ENCODE results near the gene EGFLAM. TPM values are rescaled to one million over a fixed set of nuclear protein-coding genes. Genes with fewer than 3 reads are reported as not detected.

EGFLAM gene
- total and polyA plus RNA-seq, 2 experiments from 2014 or later, result 0.24 to 1.9 TPM

GRCh38 chr5:38455796-38456330, 197.5 kb downstream of the EGFLAM start:
- H3K27me3 Mint-ChIP-seq (ENCODE audit: insufficient read depth, low read depth, poor library complexity), result peaks cover 5% of the 10 kb centered on the region
- H3K27me3 ChIP-seq (ENCODE audit: insufficient read depth), result no peaks in the 10 kb centered on the region
- H3K36me3 Mint-ChIP-seq (ENCODE audit: low read depth), result no peaks in the 10 kb centered on the region
- no peak overlapping the region for H3K4me3 ChIP-seq
- no peaks in the 10 kb centered on the region for H3K9me3 Mint-ChIP-seq
- no peak overlapping the region for H3K4me3 Mint-ChIP-seq
- H4K20me1 ChIP-seq (replicated peaks; ENCODE audit: insufficient read depth), result no peaks in the 10 kb centered on the region
- no peaks in the 10 kb centered on the region for H3K4me1 Mint-ChIP-seq
- H3F3A ChIP-seq (replicated peaks; ENCODE audit: low read depth), result no peaks in the 10 kb centered on the region
- ATAC-seq (no peak), DNase-seq (ENCODE audit: low spot score) (no peak)
- no peak overlapping the region for H3K27ac ChIP-seq (ENCODE audit: low read depth)
- TF ChIP-seq, protein P1, sequence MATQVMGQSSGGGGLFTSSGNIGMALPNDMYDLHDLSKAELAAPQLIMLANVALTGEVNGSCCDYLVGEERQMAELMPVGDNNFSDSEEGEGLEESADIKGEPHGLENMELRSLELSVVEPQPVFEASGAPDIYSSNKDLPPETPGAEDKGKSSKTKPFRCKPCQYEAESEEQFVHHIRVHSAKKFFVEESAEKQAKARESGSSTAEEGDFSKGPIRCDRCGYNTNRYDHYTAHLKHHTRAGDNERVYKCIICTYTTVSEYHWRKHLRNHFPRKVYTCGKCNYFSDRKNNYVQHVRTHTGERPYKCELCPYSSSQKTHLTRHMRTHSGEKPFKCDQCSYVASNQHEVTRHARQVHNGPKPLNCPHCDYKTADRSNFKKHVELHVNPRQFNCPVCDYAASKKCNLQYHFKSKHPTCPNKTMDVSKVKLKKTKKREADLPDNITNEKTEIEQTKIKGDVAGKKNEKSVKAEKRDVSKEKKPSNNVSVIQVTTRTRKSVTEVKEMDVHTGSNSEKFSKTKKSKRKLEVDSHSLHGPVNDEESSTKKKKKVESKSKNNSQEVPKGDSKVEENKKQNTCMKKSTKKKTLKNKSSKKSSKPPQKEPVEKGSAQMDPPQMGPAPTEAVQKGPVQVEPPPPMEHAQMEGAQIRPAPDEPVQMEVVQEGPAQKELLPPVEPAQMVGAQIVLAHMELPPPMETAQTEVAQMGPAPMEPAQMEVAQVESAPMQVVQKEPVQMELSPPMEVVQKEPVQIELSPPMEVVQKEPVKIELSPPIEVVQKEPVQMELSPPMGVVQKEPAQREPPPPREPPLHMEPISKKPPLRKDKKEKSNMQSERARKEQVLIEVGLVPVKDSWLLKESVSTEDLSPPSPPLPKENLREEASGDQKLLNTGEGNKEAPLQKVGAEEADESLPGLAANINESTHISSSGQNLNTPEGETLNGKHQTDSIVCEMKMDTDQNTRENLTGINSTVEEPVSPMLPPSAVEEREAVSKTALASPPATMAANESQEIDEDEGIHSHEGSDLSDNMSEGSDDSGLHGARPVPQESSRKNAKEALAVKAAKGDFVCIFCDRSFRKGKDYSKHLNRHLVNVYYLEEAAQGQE (IDR thresholded peaks at IDR 0.05; ENCODE audit: unreplicated experiment), result no peak
- TF ChIP-seq ETS1 (IDR thresholded peaks at IDR 0.05) (no peak), STAT1 (IDR thresholded peaks at IDR 0.05; ENCODE audit: unreplicated experiment) (no peak), EZH2 (IDR thresholded peaks at IDR 0.05; ENCODE audit: low read depth, unreplicated experiment) (no peak), CREB1 (CRISPR knock-in tag; IDR thresholded peaks at IDR 0.05; ENCODE audit: low read depth) (no peak), ZNF462 (CRISPR knock-in tag; IDR thresholded peaks at IDR 0.05) (no peak), ZNF331 (CRISPR knock-in tag; IDR thresholded peaks at IDR 0.05; ENCODE audit: low read depth) (no peak), POLR2AphosphoS5 (IDR thresholded peaks at IDR 0.05; ENCODE audit: low read depth) (no peak), ZNF114 (CRISPR knock-in tag; IDR thresholded peaks at IDR 0.05) (no peak), NANOG (IDR thresholded peaks at IDR 0.05; ENCODE audit: borderline replicate concordance) (no peak), EZH2phosphoT487 (IDR thresholded peaks at IDR 0.05; ENCODE audit: unreplicated experiment) (no peak), JUNB (IDR thresholded peaks at IDR 0.05; ENCODE audit: unreplicated experiment) (no peak), CTCF (conservative IDR thresholded peaks at IDR 0.05; ENCODE audit: low read depth in 2 of 2) (no peak)
- H3K27ac Mint-ChIP-seq, result no peak overlapping the region
- no peaks in the 10 kb centered on the region for H3K79me2 ChIP-seq (replicated peaks; ENCODE audit: insufficient read depth)
- H3K4me1 ChIP-seq (ENCODE audit: insufficient read depth), result no peaks in the 10 kb centered on the region
- H3K9me2 ChIP-seq (ENCODE audit: insufficient read depth), result peaks cover 15% of the 10 kb centered on the region; the same call in 1 of the 2 replicates
- no peaks in the 10 kb centered on the region for H3K36me3 ChIP-seq (ENCODE audit: insufficient read depth)
- H2AFZ ChIP-seq, result no peak overlapping the region
- no peak overlapping the region for H3K4me2 ChIP-seq

All from GM23338 (cell line).